ENCODE measurements around the gene C1orf21. TPM values are rescaled to one million over a fixed set of nuclear protein-coding genes. Genes with fewer than 3 reads are reported as not detected.

C1orf21 gene
- total RNA-seq, 2 donors from 2014 or later: 10.4 to 15.2 TPM

DNA sequence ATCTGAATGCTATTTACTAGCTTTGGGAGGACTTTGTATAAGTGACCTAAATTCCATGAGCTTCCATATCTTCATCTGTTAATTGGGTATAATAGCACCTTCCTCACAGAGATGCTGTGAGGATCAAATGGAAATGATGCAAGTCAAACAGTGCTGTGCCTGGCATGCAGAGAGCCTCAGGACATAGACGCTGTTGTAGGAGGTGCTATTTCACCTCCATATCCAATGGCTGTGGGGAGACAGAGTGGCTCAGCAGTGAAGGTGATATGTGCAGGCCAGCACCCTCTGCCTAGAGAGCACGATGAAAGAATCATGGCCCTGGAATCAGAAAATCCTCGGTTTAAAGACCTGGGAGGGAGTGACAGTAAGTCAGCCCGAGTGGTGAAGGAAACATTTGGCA, 16.0 kb upstream of the C1orf21 start:
- no peaks in the 10 kb centered on the region for H3K36me3 ChIP-seq
- H3K27ac ChIP-seq: no peak overlapping the region
- H3K9me3 ChIP-seq: no peaks in the 10 kb centered on the region
- H3K4me1 ChIP-seq (ENCODE audit: control insufficient read depth in 1 of 2, low read depth in 2 of 2): no peaks in the 10 kb centered on the region
- H3K4me3 ChIP-seq: no peak overlapping the region
- ATAC-seq (ENCODE audit: insufficient number of reproducible peaks, low FRiP score, low read depth): no peak
- H3K27me3 ChIP-seq (replicated peaks; ENCODE audit: insufficient read depth): no peaks in the 10 kb centered on the region
- TF ChIP-seq, protein P1, sequence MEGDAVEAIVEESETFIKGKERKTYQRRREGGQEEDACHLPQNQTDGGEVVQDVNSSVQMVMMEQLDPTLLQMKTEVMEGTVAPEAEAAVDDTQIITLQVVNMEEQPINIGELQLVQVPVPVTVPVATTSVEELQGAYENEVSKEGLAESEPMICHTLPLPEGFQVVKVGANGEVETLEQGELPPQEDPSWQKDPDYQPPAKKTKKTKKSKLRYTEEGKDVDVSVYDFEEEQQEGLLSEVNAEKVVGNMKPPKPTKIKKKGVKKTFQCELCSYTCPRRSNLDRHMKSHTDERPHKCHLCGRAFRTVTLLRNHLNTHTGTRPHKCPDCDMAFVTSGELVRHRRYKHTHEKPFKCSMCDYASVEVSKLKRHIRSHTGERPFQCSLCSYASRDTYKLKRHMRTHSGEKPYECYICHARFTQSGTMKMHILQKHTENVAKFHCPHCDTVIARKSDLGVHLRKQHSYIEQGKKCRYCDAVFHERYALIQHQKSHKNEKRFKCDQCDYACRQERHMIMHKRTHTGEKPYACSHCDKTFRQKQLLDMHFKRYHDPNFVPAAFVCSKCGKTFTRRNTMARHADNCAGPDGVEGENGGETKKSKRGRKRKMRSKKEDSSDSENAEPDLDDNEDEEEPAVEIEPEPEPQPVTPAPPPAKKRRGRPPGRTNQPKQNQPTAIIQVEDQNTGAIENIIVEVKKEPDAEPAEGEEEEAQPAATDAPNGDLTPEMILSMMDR (IDR thresholded peaks at IDR 0.05): no peak
- DNase-seq (ENCODE audit: low spot score): no peak

DNA sequence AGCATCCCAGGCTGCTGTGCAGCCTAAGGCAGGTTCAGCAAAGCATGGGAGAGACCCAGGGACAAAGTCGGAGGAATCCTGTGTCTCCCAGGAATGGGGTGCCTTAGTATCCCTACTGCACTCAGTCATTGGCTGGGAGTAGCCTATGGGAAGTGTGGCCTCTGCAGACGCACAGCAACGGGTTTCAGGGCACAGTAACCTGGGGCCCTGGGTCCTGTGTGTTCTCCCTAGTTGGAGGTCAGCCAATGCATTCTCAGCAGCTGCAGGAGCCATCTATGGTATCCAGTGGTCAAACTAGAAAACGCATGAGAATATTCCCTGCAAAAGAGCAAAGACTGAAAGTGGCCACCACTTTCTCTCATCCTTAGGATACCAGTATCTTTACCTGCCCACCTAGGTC, 13.7 kb upstream of the C1orf21 start:
- Histone ChIP-seq H3K9me3 (no peaks in the 10 kb centered on the region), H3K27me3 (replicated peaks; ENCODE audit: insufficient read depth) (no peaks in the 10 kb centered on the region), H3K36me3 (no peaks in the 10 kb centered on the region), H3K27ac (no peak overlapping the region), H3K4me3 (no peak overlapping the region), H3K4me1 (ENCODE audit: control insufficient read depth in 1 of 2, low read depth in 2 of 2) (no peaks in the 10 kb centered on the region)
- no peak for DNase-seq (ENCODE audit: low spot score)
- TF ChIP-seq, protein P1 (IDR thresholded peaks at IDR 0.05): no peak
- ATAC-seq (ENCODE audit: insufficient number of reproducible peaks, low FRiP score, low read depth): no peak

- Histone ChIP-seq H3K27ac (no peak overlapping the region), H3K27me3 (replicated peaks; ENCODE audit: insufficient read depth) (no peaks in the 10 kb centered on the region), H3K36me3 (no peaks in the 10 kb centered on the region), H3K4me1 (ENCODE audit: control insufficient read depth in 1 of 2, low read depth in 2 of 2) (no peaks in the 10 kb centered on the region), H3K4me3 (no peak overlapping the region), H3K9me3 (no peaks in the 10 kb centered on the region)
- no peak for ATAC-seq (ENCODE audit: insufficient number of reproducible peaks, low FRiP score, low read depth)
- no peak for DNase-seq (ENCODE audit: low spot score)
- TF ChIP-seq, protein P1 (IDR thresholded peaks at IDR 0.05): no peak
Observed at GRCh38 chr1:184376369-184376768, 10.5 kb upstream of the C1orf21 start.

GRCh38 chr1:184379111-184379752, 7.6 kb upstream of the C1orf21 start:
- Histone ChIP-seq H3K27me3 (replicated peaks; ENCODE audit: insufficient read depth) (no peaks in the 10 kb centered on the region), H3K9me3 (no peaks in the 10 kb centered on the region), H3K27ac (no peak overlapping the region), H3K4me1 (ENCODE audit: control insufficient read depth in 1 of 2, low read depth in 2 of 2) (no peaks in the 10 kb centered on the region), H3K4me3 (no peak overlapping the region), H3K36me3 (no peaks in the 10 kb centered on the region)
- TF ChIP-seq, protein P1 (IDR thresholded peaks at IDR 0.05): no peak
- ATAC-seq (ENCODE audit: insufficient number of reproducible peaks, low FRiP score, low read depth): no peak
- no peak for DNase-seq (ENCODE audit: low spot score)

- TF ChIP-seq, protein P1 (IDR thresholded peaks at IDR 0.05): no peak
- Histone ChIP-seq H3K27me3 (replicated peaks; ENCODE audit: insufficient read depth) (no peaks in the 10 kb centered on the region), H3K9me3 (no peaks in the 10 kb centered on the region), H3K27ac (no peak overlapping the region), H3K36me3 (no peaks in the 10 kb centered on the region), H3K4me1 (ENCODE audit: control insufficient read depth in 1 of 2, low read depth in 2 of 2) (no peaks in the 10 kb centered on the region), H3K4me3 (no peak overlapping the region)
- no peak for ATAC-seq (ENCODE audit: insufficient number of reproducible peaks, low FRiP score, low read depth)
- no peak for DNase-seq (ENCODE audit: low spot score)
Observed at GRCh38 chr1:184380468-184380867, 6.4 kb upstream of the C1orf21 start.
